HepG2 (cell line): ENCODE results near the gene PLOD2. TPM values are rescaled to one million over a fixed set of nuclear protein-coding genes. Genes with fewer than 3 reads are reported as not detected.

Source experiments
- ATAC-seq: fragments of 200-7000 bp; cut with Tn5 transposase; 3 replicates; pipeline ENCODE4 v1.9.1; 2020; ENCODE audit warnings: mild to moderate bottlenecking, moderate library complexity
- BruUV-seq: library from RNA; stranded (reverse); fragments of 400-500 nt; replicated peaks from 2 replicates; lab custom pipeline; 2021; lab: Mats Ljungman, UMichigan
- CTCF ChIA-PET: fragments of 300-600 bp; formaldehyde crosslinking; extraction: SDS; loops from one replicate; lab custom pipeline; 2021; ENCODE audit warnings: low total read pairs, inconsistent platforms, low intra/inter-chr PET ratio; lab: Yijun Ruan, JAX
- POLR2A ChIA-PET: fragments of 350-600 bp; sonication (Branson Sonifier 250); formaldehyde crosslinking; loops from one replicate; lab custom pipeline; 2020; ENCODE audit warnings: antibody characterized with exemption, inconsistent platforms; lab: Yijun Ruan, JAX
- DNase-seq: peaks from one replicate; pipeline ENCODE4 v3.0.0-alpha.2; 2015; ENCODE audit warnings: low spot score
- FAIRE-seq: peaks from 3 replicates; lab custom pipeline; 2011; peaks lifted over from hg19 to GRCh38; lab: Jason Lieb, UNC
- H2AFZ ChIP-seq: one replicate; pipeline ENCODE4 v1.6.1; 2011; ENCODE audit warnings: low read length, inconsistent platforms
- H3K27ac ChIP-seq: fragments of 300-600 bp; 3 replicates; pipeline ENCODE4 v1.8.0; 2011; ENCODE audit warnings: mixed run types, mild to moderate bottlenecking, mixed read lengths, low read length, inconsistent platforms; ENCODE audit not compliant: insufficient read depth; ENCODE audit errors: extremely low read length
- H3K27me3 ChIP-seq, 2 experiments: fragments of 200-600 bp in 1 of 2; 2 replicates in 1 of 2; 3 replicates in 1 of 2; pipeline versions ENCODE4 v1.6.0 to v1.8.0; 2011; ENCODE audit warnings: low read length in 2 of 2, mild to moderate bottlenecking in 2 of 2, moderate library complexity in 2 of 2, inconsistent platforms in 1 of 2; ENCODE audit not compliant: insufficient read depth in 2 of 2, control insufficient read depth in 1 of 2
- H3K36me3 ChIP-seq, 2 experiments: fragments of 200-600 bp in 1 of 2; replicated peaks in 1 of 2; 2 replicates in 1 of 2; 3 replicates in 1 of 2; pipeline versions ENCODE4 v1.5.1 to v1.8.0; 2011; ENCODE audit warnings: low read length in 2 of 2, inconsistent platforms in 1 of 2; ENCODE audit not compliant: insufficient read depth in 2 of 2, control insufficient read depth in 1 of 2
- H3K4me1 ChIP-seq: 2 replicates; pipeline ENCODE4 v1.5.1; 2012; ENCODE audit warnings: low read length, inconsistent platforms; ENCODE audit not compliant: insufficient read depth
- H3K4me2 ChIP-seq: 2 replicates; pipeline ENCODE4 v1.6.0; 2011; ENCODE audit warnings: low read depth, low read length, inconsistent platforms
- H3K4me3 ChIP-seq, 3 experiments: fragments of 200-600 bp in 1 of 3; sonication (generic), shearing (Covaris generic) in 1 of 3; replicated peaks in 1 of 3; 2 replicates each; pipeline ENCODE4 v1.5.1; 2011 to 2016; ENCODE audit warnings: low read length in 3 of 3, inconsistent platforms in 2 of 3, low read depth in 2 of 3, mild to moderate bottlenecking in 2 of 3, control low read depth in 1 of 3, mixed read lengths in 1 of 3; ENCODE audit not compliant: insufficient read depth in 1 of 3
- H3K79me2 ChIP-seq: one replicate; pipeline ENCODE4 v1.6.1; 2011; ENCODE audit warnings: low read length, inconsistent platforms; ENCODE audit not compliant: insufficient read depth
- H3K9ac ChIP-seq: 2 replicates; pipeline ENCODE4 v1.6.0; 2011; ENCODE audit warnings: mild to moderate bottlenecking, low read depth, low read length, inconsistent platforms; ENCODE audit not compliant: insufficient read depth
- H3K9me3 ChIP-seq: 2 replicates; pipeline ENCODE4 v1.5.1; 2012; ENCODE audit warnings: mild to moderate bottlenecking, low read length
- H4K20me1 ChIP-seq: 2 replicates; pipeline ENCODE4 v1.6.0; 2011; ENCODE audit warnings: inconsistent platforms, mild to moderate bottlenecking, low read length, moderate library complexity; ENCODE audit not compliant: insufficient read depth
- JDP2 ChIP-seq: sonication (generic); formaldehyde crosslinking; IDR thresholded peaks from 2 replicates; pipeline ENCODE4 v1.8.1; 2022; ENCODE audit warnings: missing genetic modification reagents, borderline replicate concordance
- PPARG ChIP-seq: conservative IDR thresholded peaks from 2 replicates; pipeline ENCODE4 v1.6.1; 2016; ENCODE audit warnings: missing biosample characterization, missing genetic modification reagents
- SATB2 ChIP-seq: sonication (generic); formaldehyde crosslinking; IDR thresholded peaks from 2 replicates; pipeline ENCODE4 v1.5.0; 2020; ENCODE audit warnings: missing genetic modification reagents
- TCF12 ChIP-seq, 2 experiments: fragments of 450-650 bp in 1 of 2; sonication (generic) in 1 of 2; formaldehyde crosslinking in 1 of 2; IDR thresholded peaks; 2 replicates each; pipeline versions ENCODE4 v1.6.1 to v1.8.0; 2017 to 2022; ENCODE audit warnings: antibody characterized with exemption in 1 of 2, mild to moderate bottlenecking in 1 of 2, missing genetic modification reagents in 1 of 2, moderate library complexity in 1 of 2
- ZFP36L1 ChIP-seq: sonication (generic); formaldehyde crosslinking; IDR thresholded peaks from 2 replicates; pipeline ENCODE4 v1.8.0; 2022; ENCODE audit warnings: mild to moderate bottlenecking, missing genetic modification reagents, moderate library complexity
- WGBS: methylation state at CpG from one replicate; pipeline ENCODE4 v1.1.6; 2017; ENCODE audit warnings: low lambda C conversion rate; 5-methylcytosine and 5-hydroxymethylcytosine counted together
- in situ Hi-C: cut with HindIII; loops from 2 replicates; pipeline ENCODE4 v1.10.0; 2017; ENCODE audit warnings: low pct_unique_long_range_greater_than_20kb; ENCODE audit not compliant: extremely low pct_ligation_motif_present
- intact Hi-C: fragments of 100-400 bp; cut with micrococcal nuclease; formaldehyde crosslinking; loops from one replicate; pipeline ENCODE4 v1.10.0; 2022; ENCODE audit not compliant: unreplicated experiment
- polyA plus RNA-seq, 8 experiments: library from polyadenylated mRNA; depleted of rRNA in 3 of 8; stranded (reverse) in 7 of 8; unstranded in 1 of 8; fragments of >200 nt; fragmentation: Illumina TruSeq in 4 of 8; extraction: Trizol in 4 of 8; gene quantifications; 2 replicates each; pipeline versions ENCODE4 v1.2.1 to v1.2.3, GENCODE V29; 2011 to 2016; ENCODE audit warnings: low read depth in 4 of 8, missing spikeins in 1 of 8, mixed read lengths in 1 of 8; ENCODE audit not compliant: insufficient read depth in 1 of 8
- total RNA-seq, 5 experiments: library from RNA; depleted of rRNA; stranded (reverse); fragments of >200 nt; fragmentation: Illumina TruSeq; extraction: Trizol; gene quantifications; 2 replicates each; pipeline ENCODE4 v1.2.3, GENCODE V29; 2016; ENCODE audit warnings: low read depth in 1 of 5
- TF ChIP-seq, protein P1 (sequence below), 2 experiments: IDR thresholded peaks; 2 replicates each; pipeline ENCODE4 v1.6.1; 2011 to 2012; ENCODE audit warnings: low read length in 2 of 2, borderline replicate concordance in 1 of 2, low read depth in 1 of 2, mild to moderate bottlenecking in 1 of 2, moderate library complexity in 1 of 2
- TF ChIP-seq, protein P2 (sequence below): sonication (generic); formaldehyde crosslinking; IDR thresholded peaks from 2 replicates; pipeline ENCODE4 v1.4.0; 2020; ENCODE audit warnings: missing genetic modification reagents
- TF ChIP-seq, protein P3 (sequence below): sonication (generic); formaldehyde crosslinking; IDR thresholded peaks from 2 replicates; pipeline ENCODE4 v1.5.1; 2020; ENCODE audit warnings: mild to moderate bottlenecking, moderate library complexity, missing genetic modification reagents
- TF ChIP-seq, protein P4 (sequence below): sonication (generic); formaldehyde crosslinking; IDR thresholded peaks from 2 replicates; pipeline ENCODE4 v1.4.0; 2020; ENCODE audit warnings: mild to moderate bottlenecking, low read depth, missing genetic modification reagents

Gene PLOD2
- total and polyA plus RNA-seq, 2 of the 13 experiments (the other 11 are each of a cell fraction or from before 2014, with no cell fraction given), result 107 to 161 TPM

GRCh38 chr3:146180376-146180775 is 19.4 kb upstream of the PLOD2 start (continued):
- TF ChIP-seq, protein P1, sequence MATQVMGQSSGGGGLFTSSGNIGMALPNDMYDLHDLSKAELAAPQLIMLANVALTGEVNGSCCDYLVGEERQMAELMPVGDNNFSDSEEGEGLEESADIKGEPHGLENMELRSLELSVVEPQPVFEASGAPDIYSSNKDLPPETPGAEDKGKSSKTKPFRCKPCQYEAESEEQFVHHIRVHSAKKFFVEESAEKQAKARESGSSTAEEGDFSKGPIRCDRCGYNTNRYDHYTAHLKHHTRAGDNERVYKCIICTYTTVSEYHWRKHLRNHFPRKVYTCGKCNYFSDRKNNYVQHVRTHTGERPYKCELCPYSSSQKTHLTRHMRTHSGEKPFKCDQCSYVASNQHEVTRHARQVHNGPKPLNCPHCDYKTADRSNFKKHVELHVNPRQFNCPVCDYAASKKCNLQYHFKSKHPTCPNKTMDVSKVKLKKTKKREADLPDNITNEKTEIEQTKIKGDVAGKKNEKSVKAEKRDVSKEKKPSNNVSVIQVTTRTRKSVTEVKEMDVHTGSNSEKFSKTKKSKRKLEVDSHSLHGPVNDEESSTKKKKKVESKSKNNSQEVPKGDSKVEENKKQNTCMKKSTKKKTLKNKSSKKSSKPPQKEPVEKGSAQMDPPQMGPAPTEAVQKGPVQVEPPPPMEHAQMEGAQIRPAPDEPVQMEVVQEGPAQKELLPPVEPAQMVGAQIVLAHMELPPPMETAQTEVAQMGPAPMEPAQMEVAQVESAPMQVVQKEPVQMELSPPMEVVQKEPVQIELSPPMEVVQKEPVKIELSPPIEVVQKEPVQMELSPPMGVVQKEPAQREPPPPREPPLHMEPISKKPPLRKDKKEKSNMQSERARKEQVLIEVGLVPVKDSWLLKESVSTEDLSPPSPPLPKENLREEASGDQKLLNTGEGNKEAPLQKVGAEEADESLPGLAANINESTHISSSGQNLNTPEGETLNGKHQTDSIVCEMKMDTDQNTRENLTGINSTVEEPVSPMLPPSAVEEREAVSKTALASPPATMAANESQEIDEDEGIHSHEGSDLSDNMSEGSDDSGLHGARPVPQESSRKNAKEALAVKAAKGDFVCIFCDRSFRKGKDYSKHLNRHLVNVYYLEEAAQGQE (IDR thresholded peaks at IDR 0.05; ENCODE audit: borderline replicate concordance in 1 of 2, low read depth in 1 of 2, low read length in 2 of 2), result no peak
- TF ChIP-seq, all 625 proteins: peak for 0

DNA sequence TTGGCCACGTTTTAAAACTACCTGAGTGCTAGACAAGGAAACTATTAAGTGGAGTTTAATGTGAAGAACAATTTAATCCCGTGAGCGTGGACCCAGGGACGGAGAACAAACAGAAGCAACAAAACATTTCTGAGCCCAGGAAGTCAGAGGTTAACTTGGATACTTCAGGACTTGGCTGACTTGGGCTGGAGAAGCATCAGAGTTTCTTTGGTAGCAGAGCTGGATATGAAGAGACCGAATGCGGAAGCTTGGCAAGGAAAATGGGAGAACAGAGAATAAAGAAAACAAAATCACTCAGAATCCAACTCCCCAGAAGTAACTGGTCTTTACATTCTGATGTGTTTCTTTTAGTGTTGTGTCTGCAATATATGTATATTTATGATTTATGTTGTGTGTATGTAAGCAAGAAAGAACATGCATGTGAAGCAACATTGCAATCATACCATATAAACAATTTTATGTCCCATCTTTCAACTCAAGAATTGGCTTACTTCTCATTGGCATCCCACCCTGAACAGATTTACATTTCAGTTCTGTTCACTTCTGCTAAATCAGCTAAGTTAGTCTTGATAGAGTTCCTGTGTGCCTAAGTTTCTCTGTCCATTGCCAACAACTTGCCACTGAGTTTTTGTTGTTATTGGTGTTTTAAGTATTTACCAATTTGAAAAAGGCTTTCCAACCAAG is 17.2 kb upstream of the PLOD2 start:
- in situ Hi-C loops, result loop anchor here (25.0 kb wide), 1 partner anchor 391 kb away; no protein-coding TSS in a partner anchor
- POLR2A ChIA-PET, result no interaction called here
- TF ChIP-seq TCF12 (IDR thresholded peaks at IDR 0.05) (no peak), TCF12 (CRISPR knock-in tag; IDR thresholded peaks at IDR 0.05) (no peak), JDP2 (CRISPR knock-in tag) (no peak), PPARG (CRISPR knock-in tag) (no peak), SATB2 (CRISPR knock-in tag) (no peak), ZFP36L1 (CRISPR knock-in tag) (no peak)
- TF ChIP-seq, protein P2, sequence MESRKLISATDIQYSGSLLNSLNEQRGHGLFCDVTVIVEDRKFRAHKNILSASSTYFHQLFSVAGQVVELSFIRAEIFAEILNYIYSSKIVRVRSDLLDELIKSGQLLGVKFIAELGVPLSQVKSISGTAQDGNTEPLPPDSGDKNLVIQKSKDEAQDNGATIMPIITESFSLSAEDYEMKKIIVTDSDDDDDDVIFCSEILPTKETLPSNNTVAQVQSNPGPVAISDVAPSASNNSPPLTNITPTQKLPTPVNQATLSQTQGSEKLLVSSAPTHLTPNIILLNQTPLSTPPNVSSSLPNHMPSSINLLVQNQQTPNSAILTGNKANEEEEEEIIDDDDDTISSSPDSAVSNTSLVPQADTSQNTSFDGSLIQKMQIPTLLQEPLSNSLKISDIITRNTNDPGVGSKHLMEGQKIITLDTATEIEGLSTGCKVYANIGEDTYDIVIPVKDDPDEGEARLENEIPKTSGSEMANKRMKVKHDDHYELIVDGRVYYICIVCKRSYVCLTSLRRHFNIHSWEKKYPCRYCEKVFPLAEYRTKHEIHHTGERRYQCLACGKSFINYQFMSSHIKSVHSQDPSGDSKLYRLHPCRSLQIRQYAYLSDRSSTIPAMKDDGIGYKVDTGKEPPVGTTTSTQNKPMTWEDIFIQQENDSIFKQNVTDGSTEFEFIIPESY (CRISPR knock-in tag), result no peak
- TF ChIP-seq, protein P3, sequence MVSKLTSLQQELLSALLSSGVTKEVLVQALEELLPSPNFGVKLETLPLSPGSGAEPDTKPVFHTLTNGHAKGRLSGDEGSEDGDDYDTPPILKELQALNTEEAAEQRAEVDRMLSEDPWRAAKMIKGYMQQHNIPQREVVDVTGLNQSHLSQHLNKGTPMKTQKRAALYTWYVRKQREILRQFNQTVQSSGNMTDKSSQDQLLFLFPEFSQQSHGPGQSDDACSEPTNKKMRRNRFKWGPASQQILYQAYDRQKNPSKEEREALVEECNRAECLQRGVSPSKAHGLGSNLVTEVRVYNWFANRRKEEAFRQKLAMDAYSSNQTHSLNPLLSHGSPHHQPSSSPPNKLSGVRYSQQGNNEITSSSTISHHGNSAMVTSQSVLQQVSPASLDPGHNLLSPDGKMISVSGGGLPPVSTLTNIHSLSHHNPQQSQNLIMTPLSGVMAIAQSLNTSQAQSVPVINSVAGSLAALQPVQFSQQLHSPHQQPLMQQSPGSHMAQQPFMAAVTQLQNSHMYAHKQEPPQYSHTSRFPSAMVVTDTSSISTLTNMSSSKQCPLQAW (CRISPR knock-in tag), result no peak
- TF ChIP-seq, protein P4, sequence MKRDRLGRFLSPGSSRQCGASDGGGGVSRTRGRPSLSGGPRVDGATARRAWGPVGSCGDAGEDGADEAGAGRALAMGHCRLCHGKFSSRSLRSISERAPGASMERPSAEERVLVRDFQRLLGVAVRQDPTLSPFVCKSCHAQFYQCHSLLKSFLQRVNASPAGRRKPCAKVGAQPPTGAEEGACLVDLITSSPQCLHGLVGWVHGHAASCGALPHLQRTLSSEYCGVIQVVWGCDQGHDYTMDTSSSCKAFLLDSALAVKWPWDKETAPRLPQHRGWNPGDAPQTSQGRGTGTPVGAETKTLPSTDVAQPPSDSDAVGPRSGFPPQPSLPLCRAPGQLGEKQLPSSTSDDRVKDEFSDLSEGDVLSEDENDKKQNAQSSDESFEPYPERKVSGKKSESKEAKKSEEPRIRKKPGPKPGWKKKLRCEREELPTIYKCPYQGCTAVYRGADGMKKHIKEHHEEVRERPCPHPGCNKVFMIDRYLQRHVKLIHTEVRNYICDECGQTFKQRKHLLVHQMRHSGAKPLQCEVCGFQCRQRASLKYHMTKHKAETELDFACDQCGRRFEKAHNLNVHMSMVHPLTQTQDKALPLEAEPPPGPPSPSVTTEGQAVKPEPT (CRISPR knock-in tag), result no peak

More for the DNA sequence above, 17.2 kb upstream of the PLOD2 start:
- CTCF ChIA-PET, result no interaction called here
- no TSS peak for BruUV-seq
- DNase-seq (no peak), FAIRE-seq (no peak), ATAC-seq (no peak)
- Histone ChIP-seq H2AFZ (no peak overlapping the region), H3K9ac (no peak overlapping the region), H4K20me1 (no peaks in the 10 kb centered on the region), H3K79me2 (no peaks in the 10 kb centered on the region), H3K36me3 (no peaks in the 10 kb centered on the region), H3K9me3 (no peaks in the 10 kb centered on the region), H3K27me3 (no peaks in the 10 kb centered on the region), H3K4me1 (0 out of 2 replicates have a peak, but pooled peaks cover 4% of the 10 kb centered on the region), H3K4me2 (peak overlapping the region; percentile 10; the same call in 1 of the 2 replicates), H3K27ac (no peak overlapping the region), H3K4me3 (no peak overlapping the region)
- intact Hi-C loops, result loop anchor here (10.0 kb wide), 1 partner anchor 1853 kb away; no protein-coding TSS in a partner anchor
- WGBS, result 48% methylated on average over 6 of the region's 6 CpGs
